Lung (tissue), 12 donors: ENCODE measurements around the gene CPD. TPM values are rescaled to one million over a fixed set of nuclear protein-coding genes. Genes with fewer than 3 reads are reported as not detected.

Experiments
- ATAC-seq: fragments of 200-7000 bp; cut with Tn5 transposase; one replicate; pipeline ENCODE4 v1.9.1; 2020; ENCODE audit warnings: moderate number of reproducible peaks; ENCODE audit not compliant: insufficient read depth, low FRiP score
- DNase-seq, 3 donors: peaks; one replicate each; pipeline ENCODE4 v3.0.0-alpha.2; 2013 to 2017
- H3K27ac ChIP-seq, 2 donors: one replicate each; pipeline ENCODE4 v1.5.1; 2013; ENCODE audit warnings: mild to moderate bottlenecking in 2 of 2, moderate library complexity in 2 of 2, control low read depth in 1 of 2, inconsistent platforms in 1 of 2, low read depth in 1 of 2, low read length in 1 of 2
- H3K27me3 ChIP-seq, 3 donors: one replicate each; pipeline ENCODE4 v1.5.1; 2013; ENCODE audit warnings: low read length in 2 of 3; ENCODE audit not compliant: control insufficient read depth in 3 of 3, insufficient read depth in 3 of 3
- H3K36me3 ChIP-seq, 4 donors: one replicate each; pipeline ENCODE4 v1.5.1; 2013; ENCODE audit warnings: low read length in 4 of 4, mild to moderate bottlenecking in 1 of 4, moderate library complexity in 1 of 4; ENCODE audit not compliant: control insufficient read depth in 4 of 4, insufficient read depth in 4 of 4
- H3K4me1 ChIP-seq, 5 donors: one replicate each; pipeline ENCODE4 v1.5.1; 2013; ENCODE audit warnings: low read length in 5 of 5, mild to moderate bottlenecking in 2 of 5, moderate library complexity in 1 of 5; ENCODE audit not compliant: control insufficient read depth in 5 of 5, insufficient read depth in 5 of 5
- H3K4me3 ChIP-seq: one replicate; pipeline ENCODE4 v1.5.1; 2013; ENCODE audit warnings: mild to moderate bottlenecking, control low read depth, moderate library complexity
- H3K9ac ChIP-seq, 2 donors: one replicate each; pipeline ENCODE4 v1.5.1; 2013; ENCODE audit warnings: low read length in 2 of 2, control low read depth in 1 of 2; ENCODE audit not compliant: insufficient read depth in 1 of 2
- H3K9me3 ChIP-seq, 4 donors: one replicate each; pipeline ENCODE4 v1.5.1; 2013; ENCODE audit warnings: low read length in 3 of 4, mild to moderate bottlenecking in 1 of 4, moderate library complexity in 1 of 4; ENCODE audit not compliant: control insufficient read depth in 4 of 4, insufficient read depth in 3 of 4
- CTCF ChIP-seq: IDR thresholded peaks from 2 replicates; pipeline ENCODE4 v1.5.1; 2012; ENCODE audit warnings: mild to moderate bottlenecking; ENCODE audit errors: control extremely low read depth, extremely low read depth
- WGBS, 2 donors: extraction: QIAGEN DNeasy Blood & Tissue Kit; methylation state at CpG; one replicate each; pipeline ENCODE4 v1.1.7; 2013; 5-methylcytosine and 5-hydroxymethylcytosine counted together
- polyA plus RNA-seq, 2 donors: library from polyadenylated mRNA; stranded (reverse); fragments of 200-250 nt; gene quantifications; one replicate each; pipeline ENCODE4 v1.2.1, GENCODE V29; 2013
- total RNA-seq, 2 donors: library from RNA; depleted of rRNA in 1 of 2; stranded (reverse); fragments of >200 nt in 1 of 2; gene quantifications; one replicate each; pipeline ENCODE4 v1.2.1, GENCODE V29; 2014 to 2021
- donor health status: control.
- donor health status: control.
- donor health status: Bipolar disorder and iron deficiency.
- donor health status: healthy.
- donor health status: DM: yes; HTN: yes; CAD: no.

The CPD gene
- total and polyA plus RNA-seq, 4 donors, result 11.1 to 126 (median 88.1) TPM

- DNase-seq (no peak), ATAC-seq (no peak)
- WGBS, 2 donors, result 88 to 95% methylated on average over 3 of the region's 3 CpGs
- H3K4me3 ChIP-seq, result no peak overlapping the region
- H3K4me1 ChIP-seq, result peaks cover 0 to 8% (median 0%) of the 10 kb centered on the region in 5 donors
- no peak for TF ChIP-seq CTCF
- H3K9me3 ChIP-seq, result peaks cover 0 to 4% (median 3%) of the 10 kb centered on the region in 4 donors
- no peak overlapping the region for H3K9ac ChIP-seq
- H3K36me3 ChIP-seq, result no peaks in the 10 kb centered on the region
- no peaks in the 10 kb centered on the region for H3K27me3 ChIP-seq
- H3K27ac ChIP-seq, result no peak overlapping the region
Measured at GRCh38 chr17:30366536-30366935, 12.2 kb upstream of the CPD start.

GRCh38 chr17:30368912-30369720 is 9.6 kb upstream of the CPD start:
- H3K27me3 ChIP-seq, result no peaks in the 10 kb centered on the region
- H3K27ac ChIP-seq, result no peak overlapping the region
- ATAC-seq, result no peak

GRCh38 chr17:30369995-30370394 is 8.7 kb upstream of the CPD start:
- Histone ChIP-seq H3K27me3 (no peaks in the 10 kb centered on the region), H3K4me1 (peaks cover 0 to 8% (median 0%) of the 10 kb centered on the region in 5 donors), H3K9ac (no peak overlapping the region), H3K9me3 (no peaks in the 10 kb centered on the region), H3K4me3 (no peak overlapping the region), H3K36me3 (no peaks in the 10 kb centered on the region), H3K27ac (no peak overlapping the region)
- TF ChIP-seq CTCF, result no peak
- DNase-seq, result no peak
- no peak for ATAC-seq

More at GRCh38 chr17:30368912-30369720, 9.6 kb upstream of the CPD start:
- no peak for TF ChIP-seq CTCF
- Histone ChIP-seq H3K36me3 (no peaks in the 10 kb centered on the region), H3K4me1 (peaks cover 0 to 8% (median 0%) of the 10 kb centered on the region in 5 donors), H3K9me3 (no peaks in the 10 kb centered on the region), H3K4me3 (no peak overlapping the region), H3K9ac (no peak overlapping the region)
- peak; percentile 35 to 55 (median 39) for DNase-seq
- WGBS, 2 donors, result 65 to 76% methylated on average over 13 of the region's 13 CpGs

GRCh38 chr17:30372755-30373154 is 6.0 kb upstream of the CPD start:
- no peak for ATAC-seq
- Histone ChIP-seq H3K4me1 (peaks cover 0 to 26% (median 16%) of the 10 kb centered on the region in 5 donors), H3K9me3 (no peaks in the 10 kb centered on the region), H3K9ac (no peak overlapping the region), H3K36me3 (no peaks in the 10 kb centered on the region), H3K27me3 (no peaks in the 10 kb centered on the region), H3K4me3 (no peak overlapping the region), H3K27ac (no peak overlapping the region)
- WGBS, 2 donors, result 69 to 83% methylated on average over 2 of the region's 2 CpGs
- no peak for DNase-seq
- TF ChIP-seq CTCF, result no peak
